Mesenchymal stem cell (in vitro differentiated cells and primary cell): Measurements from ENCODE around the gene PML.
"Not testable (repeated sequence)": the region's sequence is repeated elsewhere in the genome, so short reads cannot be mapped to it uniquely, and the experiment has no call there.

Source experiments
- DNase-seq: peaks from one replicate; pipeline ENCODE4 v3.0.0-alpha.2; 2013
- H2AFZ ChIP-seq: one replicate; pipeline ENCODE4 v1.6.1; 2013; ENCODE audit warnings: low read depth, mild to moderate bottlenecking, control low read depth, inconsistent platforms, low read length, moderate library complexity
- H2AK5ac ChIP-seq: 2 replicates; pipeline ENCODE4 v1.6.1; 2013; ENCODE audit warnings: low read length, moderate library complexity, mild to moderate bottlenecking, inconsistent platforms; ENCODE audit not compliant: severe bottlenecking
- H2BK120ac ChIP-seq: one replicate; pipeline ENCODE4 v1.6.1; 2013; ENCODE audit warnings: low read depth, mild to moderate bottlenecking, inconsistent platforms, low read length, moderate library complexity
- H2BK12ac ChIP-seq, 2 experiments: one replicate each; pipeline ENCODE4 v1.6.1; 2013; ENCODE audit warnings: inconsistent platforms in 2 of 2, low read length in 2 of 2, mild to moderate bottlenecking in 2 of 2, moderate library complexity in 2 of 2, control low read depth in 1 of 2
- H2BK15ac ChIP-seq: one replicate; pipeline ENCODE4 v1.6.1; 2013; ENCODE audit warnings: mild to moderate bottlenecking, low read depth, inconsistent platforms; ENCODE audit not compliant: poor library complexity, severe bottlenecking
- H2BK5ac ChIP-seq: 2 replicates; pipeline ENCODE4 v1.6.1; 2013; ENCODE audit warnings: low read depth, mild to moderate bottlenecking, low read length, control low read depth, inconsistent platforms; ENCODE audit not compliant: poor library complexity, severe bottlenecking
- H3K14ac ChIP-seq, 2 experiments: one replicate each; pipeline ENCODE4 v1.6.1; 2013; ENCODE audit warnings: inconsistent platforms in 2 of 2, low read length in 2 of 2, control low read depth in 1 of 2, mild to moderate bottlenecking in 1 of 2, moderate library complexity in 1 of 2
- H3K18ac ChIP-seq, 2 experiments: one replicate each; pipeline ENCODE4 v1.6.1; 2013; ENCODE audit warnings: inconsistent platforms in 2 of 2, low read length in 2 of 2, control low read depth in 1 of 2, low read depth in 1 of 2, mild to moderate bottlenecking in 1 of 2
- H3K23ac ChIP-seq, 2 experiments: one replicate each; pipeline ENCODE4 v1.6.1; 2013; ENCODE audit warnings: inconsistent platforms in 2 of 2, low read length in 2 of 2, mild to moderate bottlenecking in 2 of 2, moderate library complexity in 2 of 2, control low read depth in 1 of 2
- H3K27ac ChIP-seq: 2 replicates; pipeline ENCODE4 v1.5.1; 2013; ENCODE audit warnings: mild to moderate bottlenecking, moderate library complexity, low read length, control low read depth, inconsistent platforms; ENCODE audit not compliant: poor library complexity, severe bottlenecking
- H3K27me3 ChIP-seq, 2 experiments: 2 replicates each; pipeline versions ENCODE4 v1.6.1 to v1.7.0; 2013; ENCODE audit warnings: low read length in 2 of 2, mild to moderate bottlenecking in 2 of 2, moderate library complexity in 2 of 2, control low read depth in 1 of 2, inconsistent platforms in 1 of 2; ENCODE audit not compliant: control insufficient read depth in 1 of 2, insufficient read depth in 1 of 2
- H3K36me3 ChIP-seq, 2 experiments: 2 replicates each; pipeline versions ENCODE4 v1.6.1 to v1.7.0; 2013; ENCODE audit warnings: low read length in 2 of 2, control low read depth in 1 of 2, inconsistent platforms in 1 of 2, low read depth in 1 of 2, mild to moderate bottlenecking in 1 of 2; ENCODE audit not compliant: insufficient read depth in 2 of 2, control insufficient read depth in 1 of 2
- H3K4ac ChIP-seq, 2 experiments: one replicate each; pipeline ENCODE4 v1.6.1; 2013; ENCODE audit warnings: inconsistent platforms in 2 of 2, low read length in 2 of 2, mild to moderate bottlenecking in 2 of 2, moderate library complexity in 2 of 2, control low read depth in 1 of 2, low read depth in 1 of 2
- H3K4me1 ChIP-seq: 2 replicates; pipeline ENCODE4 v1.6.1; 2013; ENCODE audit warnings: low read depth, low read length, control low read depth; ENCODE audit not compliant: control insufficient read depth, insufficient read depth
- H3K4me2 ChIP-seq: 2 replicates; pipeline ENCODE4 v1.6.1; 2013; ENCODE audit warnings: low read length, mild to moderate bottlenecking, inconsistent platforms; ENCODE audit not compliant: poor library complexity, severe bottlenecking
- H3K4me3 ChIP-seq, 2 experiments: 2 replicates each; pipeline versions ENCODE4 v1.5.1 to v1.7.0; 2013; ENCODE audit warnings: low read length in 2 of 2, mild to moderate bottlenecking in 2 of 2, control low read depth in 1 of 2, low read depth in 1 of 2; ENCODE audit not compliant: insufficient read depth in 1 of 2
- H3K79me1 ChIP-seq: replicated peaks from 2 replicates; pipeline ENCODE4 v1.6.1; 2013; ENCODE audit warnings: mild to moderate bottlenecking, control low read depth, low read length, inconsistent platforms; ENCODE audit not compliant: poor library complexity, severe bottlenecking
- H3K9ac ChIP-seq: 2 replicates; pipeline ENCODE4 v1.7.0; 2013; ENCODE audit warnings: mild to moderate bottlenecking, low read length, moderate library complexity
- H3K9me3 ChIP-seq: 2 replicates; pipeline ENCODE4 v1.7.0; 2013; ENCODE audit warnings: mild to moderate bottlenecking, low read length; ENCODE audit not compliant: control insufficient read depth
- H4K8ac ChIP-seq: one replicate; pipeline ENCODE4 v1.6.1; 2013; ENCODE audit warnings: inconsistent platforms, mild to moderate bottlenecking, low read length, moderate library complexity
- H4K91ac ChIP-seq: one replicate; pipeline ENCODE4 v1.6.1; 2013; ENCODE audit warnings: mild to moderate bottlenecking, low read length, inconsistent platforms
- whole genome bisulfite sequencing: methylation state at CpG from one replicate; pipeline ENCODE4 v1.1.7; 2013; ENCODE audit warnings: mixed read lengths; 5-methylcytosine and 5-hydroxymethylcytosine counted together

PML gene

GRCh38 chr15:73968461-73968860 is 26.1 kb upstream of the PML start:
- Histone ChIP-seq H3K4me3 (no peak overlapping the region), H3K79me1 (peaks cover 2% of the 10 kb centered on the region), H3K36me3 (no peaks in the 10 kb centered on the region), H3K4ac (no peak overlapping the region), H2AK5ac (no peak overlapping the region), H3K18ac (no peak overlapping the region), H3K4me1 (peaks cover 14% of the 10 kb centered on the region), H2AFZ (no peak overlapping the region), H3K27ac (no peak overlapping the region), H2BK15ac (no peak overlapping the region), H4K8ac (no peak overlapping the region), H3K9me3 (no peaks in the 10 kb centered on the region), H3K23ac (no peak overlapping the region), H4K91ac (no peak overlapping the region), H3K27me3 (no peaks in the 10 kb centered on the region), H2BK12ac (no peak overlapping the region), H3K9ac (no peak overlapping the region), H3K14ac (no peak overlapping the region), H3K4me2 (no peak overlapping the region), H2BK120ac (no peak overlapping the region), H2BK5ac (no peak overlapping the region)
- no peak for DNase-seq
- WGBS: 85% methylated on average over 3 of the region's 3 CpGs

- H3K9me3 ChIP-seq: no peaks in the 10 kb centered on the region
- H2BK12ac ChIP-seq: peak overlapping the region in 1 of 2 experiments; percentile 66
- H3K4me3 ChIP-seq: no peak overlapping the region
- DNase-seq: no peak
- no peak overlapping the region for H3K14ac ChIP-seq
- no peak overlapping the region for H2AFZ ChIP-seq
- H3K27ac ChIP-seq: no peak overlapping the region
- no peak overlapping the region for H3K18ac ChIP-seq
- H2BK5ac ChIP-seq: no peak overlapping the region
- no peak overlapping the region for H3K23ac ChIP-seq
- H4K8ac ChIP-seq: peak overlapping the region; percentile 35
- H2AK5ac ChIP-seq: no peak overlapping the region
- WGBS: 80% methylated on average over 6 of the region's 6 CpGs
- no peak overlapping the region for H2BK15ac ChIP-seq
- H3K36me3 ChIP-seq: no peaks in the 10 kb centered on the region
- H3K4me1 ChIP-seq: peaks cover 14% of the 10 kb centered on the region
- no peak overlapping the region for H2BK120ac ChIP-seq
- peaks cover 2% of the 10 kb centered on the region for H3K79me1 ChIP-seq
- no peaks in the 10 kb centered on the region for H3K27me3 ChIP-seq
- no peak overlapping the region for H3K4me2 ChIP-seq
- H3K9ac ChIP-seq: no peak overlapping the region
- no peak overlapping the region for H3K4ac ChIP-seq
- no peak overlapping the region for H4K91ac ChIP-seq
Measured at GRCh38 chr15:73969151-73969759, 25.3 kb upstream of the PML start.

DNA sequence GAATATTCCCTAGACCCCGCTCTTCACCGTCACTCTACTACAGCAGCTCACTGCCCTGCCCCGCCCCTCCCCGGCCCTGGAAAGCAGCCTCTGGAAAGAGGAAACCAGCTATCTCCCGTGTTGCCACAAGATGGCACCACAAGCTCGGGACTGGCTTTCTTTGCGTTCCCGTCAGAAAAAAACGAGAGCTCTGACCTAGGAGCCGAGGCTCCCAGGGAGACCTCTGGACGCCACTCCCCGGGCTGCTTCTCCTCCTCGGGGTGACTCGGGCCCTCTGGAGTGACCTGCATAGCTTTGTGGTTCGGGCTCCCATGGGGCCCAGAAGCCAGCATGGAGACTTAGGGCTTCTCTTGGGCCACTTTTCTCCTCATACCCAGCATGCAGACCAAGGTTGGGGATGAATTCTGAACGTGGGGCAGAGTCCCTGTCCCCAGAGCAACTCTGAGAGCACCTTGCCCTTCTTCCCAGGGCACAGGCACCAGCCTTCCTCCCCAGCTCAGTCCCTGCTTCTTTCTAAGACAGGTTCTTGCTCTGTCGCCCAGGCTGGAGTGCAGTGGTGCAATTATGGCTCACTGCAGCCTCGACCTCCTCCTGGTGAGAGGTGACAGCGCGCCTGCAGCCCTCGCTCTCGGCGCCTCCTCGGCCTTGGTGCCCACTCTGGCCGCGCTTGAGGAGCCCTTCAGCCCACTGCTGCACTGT is 21.4 kb upstream of the PML start:
- H3K23ac ChIP-seq: peak overlapping the region in 1 of 2 experiments; percentile 34
- WGBS: 38% methylated on average over 26 of the region's 26 CpGs
- H3K4me1 ChIP-seq: peaks cover 7% of the 10 kb centered on the region
- peak overlapping the region; percentile 72 for H4K91ac ChIP-seq
- no peak overlapping the region for H2BK5ac ChIP-seq
- H3K9ac ChIP-seq: peak overlapping the region; percentile 64
- H3K36me3 ChIP-seq: no peaks in the 10 kb centered on the region
- peak overlapping the region in 1 of 2 experiments; percentile 60 for H3K4me3 ChIP-seq
- H4K8ac ChIP-seq: peak overlapping the region; percentile 94
- H3K4ac ChIP-seq: peak overlapping the region; percentile 13 to 82
- H2BK120ac ChIP-seq: no peak overlapping the region
- peak overlapping the region; percentile 28 to 87 for H2BK12ac ChIP-seq
- peak overlapping the region in 1 of 2 experiments; percentile 79 for H3K18ac ChIP-seq
- H3K14ac ChIP-seq: peak overlapping the region in 1 of 2 experiments; percentile 68
- no peaks in the 10 kb centered on the region for H3K27me3 ChIP-seq
- H3K4me2 ChIP-seq: peak overlapping the region; percentile 61
- no peak overlapping the region for H2BK15ac ChIP-seq
- peak; percentile 86 for DNase-seq
- H3K27ac ChIP-seq: no peak overlapping the region
- no peaks in the 10 kb centered on the region for H3K9me3 ChIP-seq
- H2AFZ ChIP-seq: peak overlapping the region; percentile 54
- H2AK5ac ChIP-seq: peak overlapping the region; percentile 49
- peaks cover 2% of the 10 kb centered on the region for H3K79me1 ChIP-seq

GRCh38 chr15:73973683-73974200 is 20.8 kb upstream of the PML start:
- not testable (repeated sequence) for H3K4ac ChIP-seq, H3K4me3 ChIP-seq, H3K18ac ChIP-seq, H3K9me3 ChIP-seq, H3K27me3 ChIP-seq, H2AK5ac ChIP-seq, H3K14ac ChIP-seq, H3K79me1 ChIP-seq, DNase-seq, H2BK120ac ChIP-seq, H3K4me2 ChIP-seq, H2BK5ac ChIP-seq, H2BK15ac ChIP-seq, H3K4me1 ChIP-seq, H3K9ac ChIP-seq, H4K8ac ChIP-seq, H3K27ac ChIP-seq, H3K23ac ChIP-seq, H2AFZ ChIP-seq, H3K36me3 ChIP-seq
- H2BK12ac ChIP-seq: peak overlapping the region; percentile 28 to 85
- peak overlapping the region; percentile 72 for H4K91ac ChIP-seq
- WGBS: 94% methylated on average over 39 of the region's 39 CpGs
